Keratinocyte (primary cell): ENCODE data around the gene CCDC102B. TPM values are rescaled to one million over a fixed set of nuclear protein-coding genes. Genes with fewer than 3 reads are reported as not detected.
"Not testable (repeated sequence)": the region's sequence is repeated elsewhere in the genome, so short reads cannot be mapped to it uniquely, and the experiment has no call there.

Experiments used
- DNase-seq: peaks from one replicate; pipeline ENCODE4 v3.0.0-alpha.2; 2011; ENCODE audit warnings: low read depth, missing footprints, low spot score
- FAIRE-seq: peaks from 2 replicates; lab custom pipeline; 2011; peaks lifted over from hg19 to GRCh38; lab: Jason Lieb, UNC
- H2AFZ ChIP-seq: 2 replicates; pipeline ENCODE4 v1.6.0; 2012; ENCODE audit warnings: low read length, control low read depth, inconsistent platforms; ENCODE audit not compliant: control insufficient read depth
- H3K27ac ChIP-seq: 2 replicates; pipeline ENCODE4 v1.5.1; 2011; ENCODE audit warnings: low read length; ENCODE audit not compliant: control insufficient read depth, insufficient read depth
- H3K27me3 ChIP-seq: 3 replicates; pipeline ENCODE4 v1.6.0; 2011; ENCODE audit warnings: low read length; ENCODE audit not compliant: control insufficient read depth, insufficient read depth; ENCODE audit errors: extremely low read depth
- H3K36me3 ChIP-seq, 2 experiments: 2 replicates in 1 of 2; 3 replicates in 1 of 2; pipeline ENCODE4 v1.5.1; 2011; ENCODE audit warnings: low read length in 2 of 2, mild to moderate bottlenecking in 1 of 2; ENCODE audit not compliant: control insufficient read depth in 2 of 2, insufficient read depth in 2 of 2; ENCODE audit errors: extremely low read depth in 1 of 2
- H3K4me1 ChIP-seq: 3 replicates; pipeline ENCODE4 v1.5.1; 2011; ENCODE audit warnings: low read length; ENCODE audit not compliant: control insufficient read depth, insufficient read depth; ENCODE audit errors: extremely low read depth
- H3K4me2 ChIP-seq: 3 replicates; pipeline ENCODE4 v1.6.0; 2011; ENCODE audit warnings: low read depth, low read length; ENCODE audit not compliant: control insufficient read depth, insufficient read depth; ENCODE audit errors: extremely low read depth
- H3K4me3 ChIP-seq, 3 experiments: fragments of 200-600 bp in 1 of 3; sonication (generic) in 1 of 3; 2 replicates in 2 of 3; 3 replicates in 1 of 3; pipeline ENCODE4 v1.5.1; 2011 to 2016; ENCODE audit warnings: low read length in 3 of 3, mild to moderate bottlenecking in 3 of 3, control low read depth in 2 of 3, inconsistent platforms in 1 of 3, low read depth in 1 of 3, mixed read lengths in 1 of 3, mixed run types in 1 of 3, moderate library complexity in 1 of 3; ENCODE audit not compliant: control insufficient read depth in 2 of 3, insufficient read depth in 2 of 3; ENCODE audit errors: extremely low read depth in 1 of 3
- H3K79me2 ChIP-seq: 2 replicates; pipeline ENCODE4 v1.6.0; 2012; ENCODE audit warnings: low read length; ENCODE audit not compliant: control insufficient read depth, insufficient read depth
- H3K9ac ChIP-seq: 3 replicates; pipeline ENCODE4 v1.6.0; 2011; ENCODE audit warnings: low read length; ENCODE audit not compliant: control insufficient read depth, insufficient read depth; ENCODE audit errors: extremely low read depth
- H3K9me1 ChIP-seq: 3 replicates; pipeline ENCODE4 v1.6.0; 2011; ENCODE audit warnings: low read length; ENCODE audit not compliant: control insufficient read depth, insufficient read depth; ENCODE audit errors: extremely low read depth
- H3K9me3 ChIP-seq: 2 replicates; pipeline ENCODE4 v1.5.1; 2012; ENCODE audit warnings: low read depth, low read length; ENCODE audit not compliant: control insufficient read depth
- H4K20me1 ChIP-seq: 3 replicates; pipeline ENCODE4 v1.6.0; 2011; ENCODE audit warnings: low read length; ENCODE audit not compliant: control insufficient read depth, insufficient read depth; ENCODE audit errors: extremely low read depth
- CTCF ChIP-seq, 3 experiments: IDR thresholded peaks in 1 of 3; conservative IDR thresholded peaks in 1 of 3; optimal IDR thresholded peaks in 1 of 3; 2 replicates in 2 of 3; 3 replicates in 1 of 3; pipeline versions ENCODE3 to v1.5.1; 2011; ENCODE audit warnings: low read length in 3 of 3, mild to moderate bottlenecking in 3 of 3, moderate library complexity in 2 of 3, control low read depth in 1 of 3, inconsistent platforms in 1 of 3; ENCODE audit not compliant: insufficient read depth in 2 of 3; ENCODE audit errors: extremely low read depth in 1 of 3
- EZH2 ChIP-seq: IDR thresholded peaks from one replicate; pipeline ENCODE4 v1.6.1; 2012; ENCODE audit warnings: inconsistent platforms, mild to moderate bottlenecking, low read length, moderate library complexity
- dilution Hi-C: fragments of 300-500 bp; cut with MboI; formaldehyde crosslinking; loops from one replicate; pipeline ENCODE4 v1.7.0; 2020; ENCODE audit warnings: low sequenced_read_pairs; ENCODE audit not compliant: extremely low pct_ligation_motif_present
- polyA plus RNA-seq, 5 experiments: library from polyadenylated mRNA; depleted of rRNA in 3 of 5; stranded (reverse) in 3 of 5; stranded (forward) in 1 of 5; unstranded in 1 of 5; fragments of >200 nt; gene quantifications; 1 replicate in 1 of 5; 2 replicates in 3 of 5; 3 replicates in 1 of 5; pipeline versions ENCODE4 v1.2.1 to v1.2.3, GENCODE V29; 2011 to 2012; ENCODE audit warnings: missing spikeins in 2 of 5, low read depth in 1 of 5, low replicate concordance in 1 of 5

The CCDC102B gene
- polyA plus RNA-seq, 1 donor (not counting 4 experiments of a cell fraction or from before 2014, with no cell fraction given) = 0.60 TPM

GRCh38 chr18:68942230-68942629 lies 144.3 kb downstream of the CCDC102B start:
- Histone ChIP-seq H3K27me3 (no peaks in the 10 kb centered on the region), H3K9ac (no peak overlapping the region), H3K79me2 (no peaks in the 10 kb centered on the region), H3K9me1 (no peaks in the 10 kb centered on the region), H3K4me2 (no peak overlapping the region), H3K36me3 (no peaks in the 10 kb centered on the region), H4K20me1 (no peaks in the 10 kb centered on the region), H3K27ac (no peak overlapping the region), H2AFZ (no peak overlapping the region), H3K4me1 (no peaks in the 10 kb centered on the region), H3K4me3 (no peak overlapping the region), H3K9me3 (no peaks in the 10 kb centered on the region)
- DNase-seq = no peak
- dilution Hi-C loops = no loop called here
- no peak for TF ChIP-seq EZH2
- no peak for TF ChIP-seq CTCF (optimal IDR thresholded peaks at IDR 0.05 in 1 of 3, IDR thresholded peaks at IDR 0.05 in 1 of 3, conservative IDR thresholded peaks at IDR 0.05 in 1 of 3; ENCODE audit: extremely low read depth in 1 of 3, insufficient read depth in 2 of 3, low read length in 3 of 3)
- FAIRE-seq = no peak

- H2AFZ ChIP-seq, H3K4me1 ChIP-seq, DNase-seq, H3K79me2 ChIP-seq, H3K27me3 ChIP-seq, H3K9me1 ChIP-seq, H3K36me3 ChIP-seq, FAIRE-seq, dilution Hi-C loops, H3K9me3 ChIP-seq, H3K4me2 ChIP-seq, H3K4me3 ChIP-seq, H3K9ac ChIP-seq, H4K20me1 ChIP-seq, H3K27ac ChIP-seq: not testable (repeated sequence)
Measured at GRCh38 chr18:68943861-68944260, 146.0 kb downstream of the CCDC102B start.

GRCh38 chr18:68944330-68944729 lies 146.4 kb downstream of the CCDC102B start:
- FAIRE-seq = no peak
- dilution Hi-C loops = no loop called here
- H2AFZ ChIP-seq = no peak overlapping the region
- H3K79me2 ChIP-seq = no peaks in the 10 kb centered on the region
- H3K27ac ChIP-seq = no peak overlapping the region
- H3K4me1 ChIP-seq = no peaks in the 10 kb centered on the region
- H3K9me1 ChIP-seq = no peaks in the 10 kb centered on the region
- H3K36me3 ChIP-seq = no peaks in the 10 kb centered on the region
- no peak overlapping the region for H3K4me3 ChIP-seq
- no peak overlapping the region for H3K4me2 ChIP-seq
- no peak for DNase-seq
- no peaks in the 10 kb centered on the region for H3K27me3 ChIP-seq
- no peak for TF ChIP-seq CTCF (optimal IDR thresholded peaks at IDR 0.05 in 1 of 3, IDR thresholded peaks at IDR 0.05 in 1 of 3, conservative IDR thresholded peaks at IDR 0.05 in 1 of 3; ENCODE audit: extremely low read depth in 1 of 3, insufficient read depth in 2 of 3, low read length in 3 of 3)
- no peak for TF ChIP-seq EZH2
- H3K9me3 ChIP-seq = no peaks in the 10 kb centered on the region
- no peaks in the 10 kb centered on the region for H4K20me1 ChIP-seq
- no peak overlapping the region for H3K9ac ChIP-seq
